ENCODE results near the gene SERPINB3. TPM values are rescaled to one million over a fixed set of nuclear protein-coding genes. Genes with fewer than 3 reads are reported as not detected.
A peak's percentile ranks its signal among the peaks of the same experiment; 100 is the strongest.
"Not testable (repeated sequence)": the region's sequence is repeated elsewhere in the genome, so short reads cannot be mapped to it uniquely, and the experiment has no call there.

SERPINB3 gene
- total RNA-seq, 8 experiments from 2014 or later: 0.14 to 0.27 TPM; not detected in 6

GRCh38 chr18:63641157-63641680 is 20.5 kb downstream of the SERPINB3 start:
- H3K27ac ChIP-seq; H3K4me3 ChIP-seq; in situ Hi-C loops (cut with MboI; ENCODE audit: low pct_unique_long_range_greater_than_20kb in 2 of 9, low sequenced_read_pairs in 9 of 9, unreplicated experiment in 9 of 9); H3K4me1 ChIP-seq (replicated peaks in 1 of 2): not testable (repeated sequence)
- 17 to 100% methylated on average over 1 of the region's 4 CpGs; no CpG with 5 or more reads in 8 of the 10 experiments for WGBS, 10 experiments
- peak in 1 of 8 experiments; percentile 89 for ATAC-seq (replicated peaks in 6 of 8)

GRCh38 chr18:63637703-63638102 is 24.0 kb downstream of the SERPINB3 start:
- no peaks in the 10 kb centered on the region for H3K4me1 ChIP-seq (replicated peaks in 1 of 2)
- whole genome bisulfite sequencing, 10 experiments: 62 to 97% (median 73%) methylated on average over 2 to 6 of the region's 6 CpGs; no CpG with 5 or more reads in 3 of the 10 experiments
- ATAC-seq (replicated peaks in 6 of 8): no peak
- no peak overlapping the region for H3K4me3 ChIP-seq
- no peak overlapping the region for H3K27ac ChIP-seq
- in situ Hi-C loops (cut with MboI; ENCODE audit: low pct_unique_long_range_greater_than_20kb in 2 of 9, low sequenced_read_pairs in 9 of 9, unreplicated experiment in 9 of 9): no loop called here

- ATAC-seq (replicated peaks in 6 of 8): no peak
- in situ Hi-C loops (cut with MboI; ENCODE audit: low pct_unique_long_range_greater_than_20kb in 2 of 9, low sequenced_read_pairs in 9 of 9, unreplicated experiment in 9 of 9): no loop called here
Observed at GRCh38 chr18:63627819-63628218, 33.9 kb downstream of the SERPINB3 start.

GRCh38 chr18:63626431-63626830 is 35.3 kb downstream of the SERPINB3 start:
- no peak for ATAC-seq (replicated peaks in 6 of 8)
- H3K4me1 ChIP-seq (replicated peaks in 1 of 2): no peaks in the 10 kb centered on the region
- no peak overlapping the region for H3K27ac ChIP-seq
- 0 to 90% (median 56%) methylated on average over 1 to 4 of the region's 4 CpGs; no CpG with 5 or more reads in 1 of the 10 experiments for WGBS, 10 experiments
- in situ Hi-C loops (cut with MboI; ENCODE audit: low pct_unique_long_range_greater_than_20kb in 2 of 9, low sequenced_read_pairs in 9 of 9, unreplicated experiment in 9 of 9): no loop called here
- H3K4me3 ChIP-seq: no peak overlapping the region

More at GRCh38 chr18:63627819-63628218, 33.9 kb downstream of the SERPINB3 start:
- H3K4me3 ChIP-seq: no peak overlapping the region
- H3K27ac ChIP-seq: no peak overlapping the region
- H3K4me1 ChIP-seq (replicated peaks in 1 of 2): no peaks in the 10 kb centered on the region

GRCh38 chr18:63624863-63625262 is 36.8 kb downstream of the SERPINB3 start:
- no peak overlapping the region for H3K4me3 ChIP-seq
- ATAC-seq (replicated peaks in 6 of 8): no peak
- no peak overlapping the region for H3K27ac ChIP-seq
- in situ Hi-C loops (cut with MboI; ENCODE audit: low pct_unique_long_range_greater_than_20kb in 2 of 9, low sequenced_read_pairs in 9 of 9, unreplicated experiment in 9 of 9): no loop called here
- no peaks in the 10 kb centered on the region for H3K4me1 ChIP-seq (replicated peaks in 1 of 2)
- WGBS, 10 experiments: 11 to 89% (median 71%) methylated on average over 1 to 3 of the region's 3 CpGs; no CpG with 5 or more reads in 3 of the 10 experiments

- Histone ChIP-seq H3K4me1 (replicated peaks in 1 of 2) (peaks cover 0 to 17% of the 10 kb centered on the region in 2 donors), H3K4me3 (no peak overlapping the region), H3K27ac (no peak overlapping the region)
- no peak for ATAC-seq (replicated peaks in 6 of 8)
- in situ Hi-C loops (cut with MboI; ENCODE audit: low pct_unique_long_range_greater_than_20kb in 2 of 9, low sequenced_read_pairs in 9 of 9, unreplicated experiment in 9 of 9): no loop called here
- 0 to 100% (median 91%) methylated on average over 1 to 3 of the region's 3 CpGs; no CpG with 5 or more reads in 2 of the 10 experiments for WGBS, 10 experiments
Observed at GRCh38 chr18:63619661-63620060, 42.0 kb downstream of the SERPINB3 start.

GRCh38 chr18:63617915-63618234 is 43.8 kb downstream of the SERPINB3 start:
- ATAC-seq (replicated peaks in 6 of 8): peak in 5 of 8 experiments; percentile 24 to 67 (median 55)
- in situ Hi-C loops (cut with MboI; ENCODE audit: low pct_unique_long_range_greater_than_20kb in 2 of 9, low sequenced_read_pairs in 9 of 9, unreplicated experiment in 9 of 9): no loop called here
- peaks cover 0 to 17% of the 10 kb centered on the region in 2 donors for H3K4me1 ChIP-seq (replicated peaks in 1 of 2)
- H3K27ac ChIP-seq: no peak overlapping the region
- H3K4me3 ChIP-seq: no peak overlapping the region
- WGBS, 10 experiments: 30 to 100% (median 95%) methylated on average over 1 to 2 of the region's 2 CpGs

- H3K4me1 ChIP-seq (replicated peaks in 1 of 2): peaks cover 0 to 17% of the 10 kb centered on the region in 2 donors
- ATAC-seq (replicated peaks in 6 of 8): peak in 5 of 8 experiments; percentile 65 to 86 (median 76)
- in situ Hi-C loops (cut with MboI; ENCODE audit: low pct_unique_long_range_greater_than_20kb in 2 of 9, low sequenced_read_pairs in 9 of 9, unreplicated experiment in 9 of 9): no loop called here
- H3K4me3 ChIP-seq: no peak overlapping the region
- 3 to 100% (median 73%) methylated on average over 2 to 3 of the region's 3 CpGs; no CpG with 5 or more reads in 1 of the 10 experiments for WGBS, 10 experiments
- no peak overlapping the region for H3K27ac ChIP-seq
Observed at GRCh38 chr18:63617049-63617914, 44.4 kb downstream of the SERPINB3 start.

GRCh38 chr18:63613420-63613819 is 48.3 kb downstream of the SERPINB3 start:
- Histone ChIP-seq H3K4me3 (no peak overlapping the region), H3K4me1 (replicated peaks in 1 of 2) (peaks cover 0 to 17% of the 10 kb centered on the region in 2 donors), H3K27ac (no peak overlapping the region)
- ATAC-seq (replicated peaks in 6 of 8): no peak
- in situ Hi-C loops (cut with MboI; ENCODE audit: low pct_unique_long_range_greater_than_20kb in 2 of 9, low sequenced_read_pairs in 9 of 9, unreplicated experiment in 9 of 9): no loop called here
- WGBS, 10 experiments: 67 to 100% (median 89%) methylated on average over 1 to 3 of the region's 4 CpGs; no CpG with 5 or more reads in 4 of the 10 experiments

- in situ Hi-C loops (cut with MboI; ENCODE audit: low pct_unique_long_range_greater_than_20kb in 2 of 9, low sequenced_read_pairs in 9 of 9, unreplicated experiment in 9 of 9): no loop called here
- no peaks in the 10 kb centered on the region for H3K4me1 ChIP-seq (replicated peaks in 1 of 2)
- H3K4me3 ChIP-seq: no peak overlapping the region
- WGBS, 10 experiments: 0 to 100% (median 71%) methylated on average over 1 to 3 of the region's 3 CpGs; no CpG with 5 or more reads in 3 of the 10 experiments
- no peak for ATAC-seq (replicated peaks in 6 of 8)
- H3K27ac ChIP-seq: no peak overlapping the region
Observed at GRCh38 chr18:63606526-63606925, 55.2 kb downstream of the SERPINB3 start.

Other genes with a start within 250 kb of the SERPINB3 start
- gene VPS4B, start 239.4 kb downstream of the SERPINB3 start, total RNA-seq: 10 to 100 TPM; 21.1 to 47.2 (median 35.3) TPM
- under 1 TPM in 3 of 8 experiments, not detected in 5; 0.21 to 0.66 (median 0.41) TPM for gene SERPINB5, start 184.9 kb downstream of the SERPINB3 start, total RNA-seq
- under 1 TPM in 1 of 8 experiments, not detected in 7; 0.21 TPM for gene SERPINB12, start 119.5 kb downstream of the SERPINB3 start, total RNA-seq
- gene SERPINB13, start 74.5 kb downstream of the SERPINB3 start, total RNA-seq: under 1 TPM in 5 of 8 experiments, not detected in 3; 0.18 to 0.76 (median 0.73) TPM
- gene SERPINB4, start 17.6 kb downstream of the SERPINB3 start, total RNA-seq: under 1 TPM in 3 of 8 experiments, not detected in 5; 0.14 to 0.99 (median 0.29) TPM
- under 1 TPM in 3 of 8 experiments, not detected in 5; 0.32 to 0.57 (median 0.42) TPM for gene SERPINB11, start 41.1 kb upstream of the SERPINB3 start, total RNA-seq
- gene SERPINB7, start 113.5 kb upstream of the SERPINB3 start, total RNA-seq: under 1 TPM in 2 of 8 experiments, not detected in 6; 0.19 to 0.21 TPM
- under 1 TPM in 1 of 8 experiments, not detected in 7; 0.31 TPM for gene SERPINB2, start 225.8 kb upstream of the SERPINB3 start, total RNA-seq
- gene SERPINB10, start 246.1 kb upstream of the SERPINB3 start, total RNA-seq: under 1 TPM in 1 of 8 experiments, not detected in 7; 0.24 TPM

Measured in motor neuron (in vitro differentiated cells).